SK-N-SH treated with all-trans-retinoic acid at 6 μM for 48 hours (cell line): ENCODE results near the gene PEAK3.

Experiments used
- ZNF565 ChIP-seq: fragments of 450-650 bp; formaldehyde crosslinking; conservative IDR thresholded peaks from 2 replicates; pipeline ENCODE4 v1.5.0; 2020; ENCODE audit warnings: low read depth, mild to moderate bottlenecking, moderate library complexity
- TF ChIP-seq, protein P1 (sequence below): fragments of 250-450 bp; sonication (Bioruptor Pico); IDR thresholded peaks from 2 replicates; pipeline ENCODE4 v1.5.0; 2020; ENCODE audit warnings: mild to moderate bottlenecking, moderate library complexity

DNA sequence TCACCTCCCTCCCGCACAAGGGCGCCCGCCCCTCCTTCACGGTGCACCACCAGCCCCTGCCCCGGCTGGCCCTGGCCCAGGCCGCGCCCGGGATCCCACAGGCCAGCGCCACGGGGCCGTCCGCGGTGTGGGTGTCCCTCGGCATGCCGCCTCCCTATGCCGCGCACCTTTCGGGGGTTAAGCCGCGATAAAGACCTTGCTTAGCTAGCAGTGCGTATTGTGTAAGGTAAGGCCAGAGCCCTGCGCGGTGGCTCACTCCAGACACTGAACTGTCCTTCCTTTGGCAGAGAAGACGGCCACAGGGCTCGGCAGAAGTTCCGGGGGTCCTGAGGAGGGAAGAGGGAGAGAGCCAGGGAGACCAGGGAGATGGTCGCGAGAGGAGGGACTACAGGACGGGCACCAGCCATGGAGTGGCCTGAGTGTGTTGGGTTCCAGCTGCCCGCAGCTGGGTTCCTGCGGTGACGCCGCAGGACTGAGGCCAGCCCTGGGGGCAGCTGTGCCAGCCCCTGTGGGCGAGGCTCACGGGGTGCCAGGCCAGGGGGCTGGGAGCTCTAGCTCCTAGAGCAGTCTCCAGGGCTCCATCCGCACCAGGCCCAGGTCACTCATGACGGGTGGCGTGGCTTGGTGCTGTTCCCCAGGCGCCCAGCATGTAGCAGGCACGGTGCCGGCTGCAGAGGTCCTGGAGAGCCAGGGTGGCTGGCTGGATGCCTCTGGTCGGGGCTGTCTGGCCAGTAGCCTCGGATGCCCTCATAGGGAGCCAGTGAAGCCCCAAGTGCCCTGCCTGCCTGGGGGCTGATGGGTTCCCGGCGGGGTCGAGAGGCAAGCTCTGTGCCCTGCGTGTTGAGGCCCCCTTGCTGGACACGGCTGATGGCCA, 53.6 kb downstream of the PEAK3 start:
- TF ChIP-seq, protein P1, sequence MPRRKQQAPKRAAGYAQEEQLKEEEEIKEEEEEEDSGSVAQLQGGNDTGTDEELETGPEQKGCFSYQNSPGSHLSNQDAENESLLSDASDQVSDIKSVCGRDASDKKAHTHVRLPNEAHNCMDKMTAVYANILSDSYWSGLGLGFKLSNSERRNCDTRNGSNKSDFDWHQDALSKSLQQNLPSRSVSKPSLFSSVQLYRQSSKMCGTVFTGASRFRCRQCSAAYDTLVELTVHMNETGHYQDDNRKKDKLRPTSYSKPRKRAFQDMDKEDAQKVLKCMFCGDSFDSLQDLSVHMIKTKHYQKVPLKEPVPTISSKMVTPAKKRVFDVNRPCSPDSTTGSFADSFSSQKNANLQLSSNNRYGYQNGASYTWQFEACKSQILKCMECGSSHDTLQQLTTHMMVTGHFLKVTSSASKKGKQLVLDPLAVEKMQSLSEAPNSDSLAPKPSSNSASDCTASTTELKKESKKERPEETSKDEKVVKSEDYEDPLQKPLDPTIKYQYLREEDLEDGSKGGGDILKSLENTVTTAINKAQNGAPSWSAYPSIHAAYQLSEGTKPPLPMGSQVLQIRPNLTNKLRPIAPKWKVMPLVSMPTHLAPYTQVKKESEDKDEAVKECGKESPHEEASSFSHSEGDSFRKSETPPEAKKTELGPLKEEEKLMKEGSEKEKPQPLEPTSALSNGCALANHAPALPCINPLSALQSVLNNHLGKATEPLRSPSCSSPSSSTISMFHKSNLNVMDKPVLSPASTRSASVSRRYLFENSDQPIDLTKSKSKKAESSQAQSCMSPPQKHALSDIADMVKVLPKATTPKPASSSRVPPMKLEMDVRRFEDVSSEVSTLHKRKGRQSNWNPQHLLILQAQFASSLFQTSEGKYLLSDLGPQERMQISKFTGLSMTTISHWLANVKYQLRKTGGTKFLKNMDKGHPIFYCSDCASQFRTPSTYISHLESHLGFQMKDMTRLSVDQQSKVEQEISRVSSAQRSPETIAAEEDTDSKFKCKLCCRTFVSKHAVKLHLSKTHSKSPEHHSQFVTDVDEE (CRISPR knock-in tag): no peak
- TF ChIP-seq ZNF565: no peak
